Heart right ventricle (tissue), 16 donors: ENCODE results near the gene PRPSAP2. TPM values are rescaled to one million over a fixed set of nuclear protein-coding genes. Genes with fewer than 3 reads are reported as not detected.

Experiments used
- ATAC-seq, 8 donors: fragments of 200-7000 bp; cut with Tn5 transposase; one replicate each; pipeline ENCODE4 v1.9.1; 2020; ENCODE audit warnings: mild to moderate bottlenecking in 8 of 8, moderate library complexity in 8 of 8, moderate number of reproducible peaks in 1 of 8
- DNase-seq, 2 donors: peaks; one replicate each; pipeline ENCODE4 v3.0.0-alpha.2; 2020
- H3K27ac ChIP-seq, 10 donors: fragments of 200-600 bp; sonication (generic) in 2 of 10; one replicate each; pipeline versions ENCODE4 v1.5.0 to v1.8.0; 2020 to 2022; ENCODE audit warnings: mild to moderate bottlenecking in 3 of 10
- H3K27me3 ChIP-seq, 7 donors: fragments of 200-600 bp; one replicate each; pipeline ENCODE4 v1.8.0; 2021 to 2022; ENCODE audit warnings: mild to moderate bottlenecking in 2 of 7
- H3K36me3 ChIP-seq, 9 donors: fragments of 200-600 bp; sonication (generic) in 1 of 9; one replicate each; pipeline versions ENCODE4 v1.5.0 to v1.8.0; 2020 to 2022; ENCODE audit warnings: mild to moderate bottlenecking in 2 of 9
- H3K4me1 ChIP-seq, 9 donors: fragments of 200-600 bp; sonication (generic) in 1 of 9; one replicate each; pipeline versions ENCODE4 v1.5.0 to v1.8.0; 2020 to 2022; ENCODE audit warnings: mild to moderate bottlenecking in 4 of 9
- H3K4me3 ChIP-seq, 10 donors: fragments of 200-600 bp; sonication (generic) in 2 of 10; one replicate each; pipeline versions ENCODE4 v1.5.0 to v1.8.0; 2020 to 2022; ENCODE audit warnings: mild to moderate bottlenecking in 7 of 10, moderate library complexity in 2 of 10
- H3K9me3 ChIP-seq, 11 donors: fragments of 200-600 bp in 10 of 11; sonication (generic) in 2 of 11; one replicate each; pipeline versions ENCODE4 v1.5.0 to v1.8.0; 2013 to 2022; ENCODE audit warnings: mild to moderate bottlenecking in 2 of 11, control low read depth in 1 of 11, moderate library complexity in 1 of 11
- CTCF ChIP-seq, 9 donors: fragments of 200-600 bp; sonication (generic) in 2 of 9; IDR thresholded peaks; one replicate each; pipeline versions ENCODE4 v1.5.0 to v1.8.0; 2021 to 2022; ENCODE audit warnings: antibody characterized with exemption in 9 of 9, mild to moderate bottlenecking in 5 of 9, moderate library complexity in 1 of 9
- WGBS, 2 donors: extraction: QIAGEN DNeasy Blood & Tissue Kit; methylation state at CpG; one replicate each; pipeline ENCODE4 v1.1.7; 2013; ENCODE audit warnings: inconsistent platforms in 1 of 2; 5-methylcytosine and 5-hydroxymethylcytosine counted together
- intact Hi-C, 10 donors: fragments of 100-400 bp; cut with DNase I; formaldehyde crosslinking; loops; one replicate each; pipeline versions ENCODE4 v1.11.1 to v1.14.2; 2022
- polyA plus RNA-seq, 2 donors: library from polyadenylated mRNA; stranded (reverse); fragments of 200-250 nt; gene quantifications; one replicate each; pipeline ENCODE4 v1.2.3, GENCODE V29; 2013
- total RNA-seq, 10 donors: library from RNA; stranded (reverse); fragmentation: NEBNext Ultra II Directional in 3 of 10; extraction: Animal tissue kit (Norgen Biotek cat#: 25700) in 3 of 10; gene quantifications; one replicate each; pipeline versions ENCODE4 v1.2.1 to v1.2.4, GENCODE V29; 2021 to 2023
- donor health status: Arrhythmogenic right ventricular cardiomyopathy.
- donor health status: ischemic (EF 13 %, LVEDD 7.1; RV severe dilation, severe dysfunction).
- donor health status: healthy with polysubstance abuse.
- donor health status: DM: no; HTN: yes; CAD: no.
- donor health status: DM: no; HTN: no; CAD: no.
- donor health status: ischemic (EF 25% LVEDD 6.9; RV normal size, moderate dysfunction).
- donor health status: ischemic (EF 25% LVEDD 5.7; RV mildly dilated, moderate dysfunction).
- donor health status: healthy.
- donor health status: DM: yes; HTN: yes; CAD: no.
- donor health status: Ischemic cardiomyopathy.
- donor health status: ischemic (EF 35%, LVEDD 5.7; RV mildly dilated, moderate dysfunction).
- donor health status: nonischemic (EF 11% LVEDD 7.7; RV severe dilation, severe dysfunction).
- donor health status: DM: yes; HTN: yes; CAD: no.
- donor health status: PGD.
- donor health status: ischemic (EF 29% LVEDD 5.4; RV normal size, mild dysfunction).
- donor health status: nonischemic (EF 23%, LVEDD 6.1; RV moderate dilation, normal function).

PRPSAP2 gene
- total and polyA plus RNA-seq, 12 donors: 12.8 to 23.2 (median 17.4) TPM

GRCh38 chr17:18968345-18968744 lies 110.4 kb downstream of the PRPSAP2 start:
- Histone ChIP-seq H3K4me1 (peaks cover 0 to 7% (median 0%) of the 10 kb centered on the region in 9 donors), H3K27me3 (no peaks in the 10 kb centered on the region), H3K4me3 (no peak overlapping the region), H3K36me3 (no peaks in the 10 kb centered on the region), H3K9me3 (no peaks in the 10 kb centered on the region), H3K27ac (no peak overlapping the region)
- no peak for TF ChIP-seq CTCF (IDR thresholded peaks at IDR 0.05)
- intact Hi-C loops: loop anchor here in 1 of 10 donors (5.0 kb wide), 1 partner anchor 54 kb away; no protein-coding TSS in a partner anchor
- no peak for DNase-seq
- ATAC-seq: no peak
- WGBS, 2 donors: 77 to 80% methylated on average over 4 of the region's 4 CpGs

GRCh38 chr17:18968945-18969887 lies 111.3 kb downstream of the PRPSAP2 start:
- Histone ChIP-seq H3K36me3 (no peaks in the 10 kb centered on the region), H3K27me3 (no peaks in the 10 kb centered on the region), H3K4me3 (no peak overlapping the region), H3K4me1 (peaks cover 0 to 7% (median 0%) of the 10 kb centered on the region in 9 donors), H3K27ac (no peak overlapping the region), H3K9me3 (no peaks in the 10 kb centered on the region)
- TF ChIP-seq CTCF (IDR thresholded peaks at IDR 0.05): no peak
- peak in 1 of 8 donors; percentile 23 for ATAC-seq
- no peak for DNase-seq
- 77 to 82% methylated on average over 23 of the region's 23 CpGs for WGBS, 2 donors
- intact Hi-C loops: loop anchor here in 1 of 10 donors (5.0 kb wide), 1 partner anchor 53 kb away; no protein-coding TSS in a partner anchor

GRCh38 chr17:18970582-18971480 lies 112.9 kb downstream of the PRPSAP2 start:
- intact Hi-C loops: loop anchor here in 1 of 10 donors (10.0 kb wide), 1 partner anchor 54 kb away; no protein-coding TSS in a partner anchor
- TF ChIP-seq CTCF (IDR thresholded peaks at IDR 0.05): no peak
- Histone ChIP-seq H3K9me3 (no peaks in the 10 kb centered on the region), H3K27ac (no peak overlapping the region), H3K4me3 (no peak overlapping the region), H3K36me3 (no peaks in the 10 kb centered on the region), H3K27me3 (no peaks in the 10 kb centered on the region), H3K4me1 (peaks cover 0 to 7% (median 0%) of the 10 kb centered on the region in 9 donors)
- 90 to 95% methylated on average over 27 to 28 of the region's 28 CpGs for WGBS, 2 donors
- no peak for ATAC-seq
- DNase-seq: no peak

GRCh38 chr17:18971801-18972200 lies 113.9 kb downstream of the PRPSAP2 start:
- 96 to 98% methylated on average over 7 of the region's 7 CpGs for WGBS, 2 donors
- Histone ChIP-seq H3K27me3 (no peaks in the 10 kb centered on the region), H3K27ac (no peak overlapping the region), H3K36me3 (no peaks in the 10 kb centered on the region), H3K9me3 (no peaks in the 10 kb centered on the region), H3K4me1 (peaks cover 0 to 7% (median 0%) of the 10 kb centered on the region in 9 donors), H3K4me3 (no peak overlapping the region)
- TF ChIP-seq CTCF (IDR thresholded peaks at IDR 0.05): no peak
- DNase-seq: no peak
- no peak for ATAC-seq
- intact Hi-C loops: loop anchor here in 1 of 10 donors (10.0 kb wide), 1 partner anchor 53 kb away; no protein-coding TSS in a partner anchor
